ENCODE results near the gene U2AF1L4.

U2AF1L4 gene

DNA sequence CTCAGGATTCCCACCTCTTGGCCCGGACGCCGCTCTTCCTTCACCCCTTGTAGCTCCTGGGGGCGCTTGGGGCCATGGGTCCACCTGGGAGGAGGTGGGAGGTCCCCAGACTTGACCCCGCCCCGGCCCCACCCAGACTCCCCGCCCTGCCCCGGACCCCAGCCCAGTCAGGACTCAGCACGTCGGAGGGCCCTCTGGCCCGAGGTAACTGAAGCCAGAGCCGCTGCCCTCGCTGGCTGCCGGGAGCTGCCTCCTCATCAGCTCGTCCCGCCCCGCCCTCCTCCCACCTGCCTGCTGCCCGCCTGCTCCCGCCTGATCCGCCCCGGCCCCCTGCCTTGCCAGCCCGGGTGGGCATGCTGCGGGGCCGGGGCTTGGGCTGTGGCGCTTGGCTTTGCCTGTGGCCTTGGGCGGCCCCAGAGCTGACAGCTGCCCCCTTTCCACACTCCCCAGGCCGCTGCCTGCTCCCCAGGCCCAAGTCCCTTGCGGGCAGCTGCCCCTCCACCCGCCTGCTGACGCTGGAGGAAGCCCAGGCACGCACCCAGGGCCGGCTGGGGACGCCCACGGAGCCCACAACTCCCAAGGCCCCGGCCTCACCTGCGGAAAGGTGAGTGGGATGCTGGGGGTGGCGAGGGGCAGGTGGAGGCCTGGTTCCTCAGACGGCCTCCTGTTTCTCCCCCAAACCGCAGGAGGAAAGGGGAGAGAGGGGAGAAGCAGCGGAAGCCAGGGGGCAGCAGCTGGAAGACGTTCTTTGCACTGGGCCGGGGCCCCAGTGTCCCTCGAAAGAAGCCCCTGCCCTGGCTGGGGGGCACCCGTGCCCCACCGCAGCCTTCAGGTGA, 39.5 kb upstream of the U2AF1L4 start:
- Histone ChIP-seq H3K79me2 (ENCODE audit: insufficient read depth, low read length) (0 out of 2 replicates have a peak, but pooled peaks cover 2% of the 10 kb centered on the region), H3K27me3 (ENCODE audit: insufficient read depth, low read length, poor library complexity, severe bottlenecking) (no peaks in the 10 kb centered on the region), H4K20me1 (ENCODE audit: insufficient read depth, low read length, poor library complexity, severe bottlenecking) (peaks cover 3% of the 10 kb centered on the region), H2AFZ (ENCODE audit: low read length) (no peak overlapping the region), H3K36me3 (ENCODE audit: insufficient read depth, low read length) (peaks cover 20% of the 10 kb centered on the region; the same call in 1 of the 2 replicates), H3F3A (ENCODE audit: low read depth) (no peaks in the 10 kb centered on the region), H3K4me2 (ENCODE audit: low read depth, low read length, poor library complexity, severe bottlenecking) (no peak overlapping the region), H3K4me3 (ENCODE audit: low read length, poor library complexity, severe bottlenecking) (no peak overlapping the region), H3K4me1 (ENCODE audit: insufficient read depth, low read length, poor library complexity, severe bottlenecking) (no peaks in the 10 kb centered on the region), H3K9me3 (ENCODE audit: insufficient read depth, low read depth, low read length) (no peaks in the 10 kb centered on the region), H3K9me2 (replicated peaks; ENCODE audit: low read depth, low read length) (no peaks in the 10 kb centered on the region), H3K9ac (ENCODE audit: low read depth, low read length, poor library complexity, severe bottlenecking) (no peak overlapping the region)
- TF ChIP-seq CTCF (conservative IDR thresholded peaks at IDR 0.05; ENCODE audit: low read length) (no peak), EZH2phosphoT487 (IDR thresholded peaks at IDR 0.05; ENCODE audit: borderline replicate concordance) (no peak)

DNA sequence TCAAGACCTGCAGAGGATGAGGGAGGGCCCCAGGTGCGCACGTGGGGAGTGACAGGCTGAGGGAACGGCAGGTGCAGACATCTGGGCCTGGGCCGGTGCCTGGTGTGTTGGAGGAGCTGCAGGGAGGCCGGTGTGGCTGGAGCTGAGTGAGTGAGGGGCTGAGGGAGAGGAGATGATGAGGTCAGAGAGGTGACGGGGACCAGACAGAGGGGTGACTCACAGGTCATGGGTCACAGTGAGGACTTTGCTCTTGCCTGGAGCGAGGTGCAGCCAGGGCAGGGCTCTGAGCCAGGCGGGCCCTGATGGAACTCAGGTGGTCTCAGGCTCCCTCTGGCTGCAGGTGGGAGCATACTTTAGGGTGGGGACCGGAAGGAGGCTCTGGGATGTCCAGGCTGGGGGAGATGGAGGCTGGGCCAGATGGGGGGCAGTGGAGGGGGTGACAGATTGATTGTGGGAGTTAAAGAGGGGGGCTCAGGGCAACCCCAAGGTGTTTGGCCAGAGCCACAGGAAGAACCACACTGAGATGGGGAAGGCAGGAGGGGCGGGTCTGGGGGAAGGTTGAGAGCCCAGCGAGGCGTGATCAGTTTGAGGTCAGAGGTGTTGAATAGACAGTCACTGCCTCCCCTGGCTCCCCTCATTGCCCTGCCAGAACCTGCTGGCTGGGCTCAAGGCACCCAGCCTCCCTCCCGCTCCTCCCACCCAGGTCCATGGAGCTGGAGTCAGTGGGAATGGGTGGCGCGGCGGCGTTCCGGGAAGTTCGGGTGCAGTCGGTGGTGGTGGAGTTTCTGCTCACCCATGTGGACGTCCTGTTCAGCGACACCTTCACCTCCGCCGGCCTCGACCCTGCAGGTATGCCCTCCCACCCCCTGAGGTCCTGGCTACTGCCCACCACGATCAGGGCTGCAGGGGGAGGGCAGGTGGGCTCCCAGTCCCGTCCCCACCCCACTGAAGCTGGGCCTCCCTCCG, 38.5 kb upstream of the U2AF1L4 start:
- H3K9ac ChIP-seq (ENCODE audit: low read depth, low read length, poor library complexity, severe bottlenecking), result no peak overlapping the region
- no peaks in the 10 kb centered on the region for H3F3A ChIP-seq (ENCODE audit: low read depth)
- H4K20me1 ChIP-seq (ENCODE audit: insufficient read depth, low read length, poor library complexity, severe bottlenecking), result peaks cover 3% of the 10 kb centered on the region
- peaks cover 22% of the 10 kb centered on the region; the same call in 1 of the 2 replicates for H3K36me3 ChIP-seq (ENCODE audit: insufficient read depth, low read length)
- no peaks in the 10 kb centered on the region for H3K27me3 ChIP-seq (ENCODE audit: insufficient read depth, low read length, poor library complexity, severe bottlenecking)
- no peak overlapping the region for H3K4me3 ChIP-seq (ENCODE audit: low read length, poor library complexity, severe bottlenecking)
- H3K9me2 ChIP-seq (replicated peaks; ENCODE audit: low read depth, low read length), result no peaks in the 10 kb centered on the region
- no peak overlapping the region for H2AFZ ChIP-seq (ENCODE audit: low read length)
- H3K4me1 ChIP-seq (ENCODE audit: insufficient read depth, low read length, poor library complexity, severe bottlenecking), result no peaks in the 10 kb centered on the region
- no peak for TF ChIP-seq CTCF (conservative IDR thresholded peaks at IDR 0.05; ENCODE audit: low read length)
- TF ChIP-seq EZH2phosphoT487 (IDR thresholded peaks at IDR 0.05; ENCODE audit: borderline replicate concordance), result no peak
- peaks cover 8% of the 10 kb centered on the region; the same call in 1 of the 2 replicates for H3K79me2 ChIP-seq (ENCODE audit: insufficient read depth, low read length)
- H3K9me3 ChIP-seq (ENCODE audit: insufficient read depth, low read depth, low read length), result no peaks in the 10 kb centered on the region
- no peak overlapping the region for H3K4me2 ChIP-seq (ENCODE audit: low read depth, low read length, poor library complexity, severe bottlenecking)

DNA sequence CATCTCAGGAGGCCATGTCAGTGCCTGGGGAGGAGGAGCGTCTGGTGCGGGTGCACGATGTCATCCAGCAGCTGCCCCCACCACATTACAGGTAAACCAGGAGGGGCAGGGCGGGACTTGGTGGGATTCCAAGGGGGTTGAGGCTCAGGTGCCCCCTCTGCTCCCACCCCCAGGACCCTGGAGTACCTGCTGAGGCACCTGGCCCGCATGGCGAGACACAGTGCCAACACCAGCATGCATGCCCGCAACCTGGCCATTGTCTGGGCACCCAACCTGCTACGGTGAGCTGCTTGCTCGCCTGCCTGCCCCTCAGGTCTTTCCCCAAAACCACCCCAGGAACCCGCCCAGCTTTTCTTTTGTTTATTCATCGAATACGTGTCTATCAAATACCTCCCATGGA, 37.4 kb upstream of the U2AF1L4 start:
- no peak overlapping the region for H2AFZ ChIP-seq (ENCODE audit: low read length)

More for the DNA sequence above, 37.4 kb upstream of the U2AF1L4 start:
- Histone ChIP-seq H3K4me1 (ENCODE audit: insufficient read depth, low read length, poor library complexity, severe bottlenecking) (peaks cover 7% of the 10 kb centered on the region), H3K27me3 (ENCODE audit: insufficient read depth, low read length, poor library complexity, severe bottlenecking) (no peaks in the 10 kb centered on the region), H3K9me3 (ENCODE audit: insufficient read depth, low read depth, low read length) (no peaks in the 10 kb centered on the region), H4K20me1 (ENCODE audit: insufficient read depth, low read length, poor library complexity, severe bottlenecking) (no peaks in the 10 kb centered on the region), H3K9ac (ENCODE audit: low read depth, low read length, poor library complexity, severe bottlenecking) (no peak overlapping the region), H3K4me3 (ENCODE audit: low read length, poor library complexity, severe bottlenecking) (no peak overlapping the region), H3K79me2 (ENCODE audit: insufficient read depth, low read length) (peaks cover 19% of the 10 kb centered on the region), H3K9me2 (replicated peaks; ENCODE audit: low read depth, low read length) (no peaks in the 10 kb centered on the region), H3F3A (ENCODE audit: low read depth) (no peaks in the 10 kb centered on the region), H3K36me3 (ENCODE audit: insufficient read depth, low read length) (peaks cover 22% of the 10 kb centered on the region; the same call in 1 of the 2 replicates), H3K4me2 (ENCODE audit: low read depth, low read length, poor library complexity, severe bottlenecking) (no peak overlapping the region)
- TF ChIP-seq EZH2phosphoT487 (IDR thresholded peaks at IDR 0.05; ENCODE audit: borderline replicate concordance) (no peak), CTCF (conservative IDR thresholded peaks at IDR 0.05; ENCODE audit: low read length) (no peak)

All from Loucy (cell line).